K562 (cell line): Measurements from ENCODE around the gene SZT2.

Source experiments
- GMEB1 ChIP-seq: fragments of 250-450 bp; sonication (Bioruptor Pico); IDR thresholded peaks from 2 replicates; pipeline ENCODE4 v1.4.0; 2020; ENCODE audit warnings: mild to moderate bottlenecking
- IRF1 ChIP-seq: sonication (generic); formaldehyde crosslinking; IDR thresholded peaks from 2 replicates; pipeline ENCODE4 v1.8.0; 2022; ENCODE audit warnings: missing genetic modification reagents, mild to moderate bottlenecking, borderline replicate concordance
- MAFG ChIP-seq: fragments of 450-650 bp; conservative IDR thresholded peaks from 2 replicates; pipeline ENCODE4 v1.6.1; 2016; ENCODE audit warnings: missing genetic modification characterization, missing compliant biosample characterization
- PATZ1 ChIP-seq: fragments of 250-450 bp; sonication (Bioruptor Pico); IDR thresholded peaks from 2 replicates; pipeline ENCODE4 v1.5.0; 2020; ENCODE audit warnings: mild to moderate bottlenecking, borderline replicate concordance
- POLR2A ChIP-seq: fragments of 450-650 bp; conservative IDR thresholded peaks from 2 replicates; pipeline ENCODE4 v1.6.1; 2016
- SMAD1 ChIP-seq: fragments of 150-350 bp; IDR thresholded peaks from 2 replicates; pipeline ENCODE4 v1.6.1; 2014; ENCODE audit warnings: low read length, low read depth; ENCODE audit not compliant: partially characterized antibody
- TAF1 ChIP-seq: IDR thresholded peaks from 2 replicates; pipeline ENCODE4 v1.6.1; 2011; ENCODE audit warnings: mild to moderate bottlenecking, low read length, moderate library complexity; ENCODE audit not compliant: insufficient read depth, control insufficient read depth, severe bottlenecking; ENCODE audit errors: extremely low read depth
- TCF7 ChIP-seq: sonication (generic); IDR thresholded peaks from 2 replicates; pipeline ENCODE4 v1.6.1; 2016; ENCODE audit warnings: antibody characterized with exemption, borderline replicate concordance
- U2AF2 ChIP-seq: fragments of 200-400 bp; formaldehyde crosslinking; optimal IDR thresholded peaks from 2 replicates; pipeline ENCODE3; 2017; ENCODE audit warnings: low read depth, mild to moderate bottlenecking, low read length
- ZBTB11 ChIP-seq, 3 experiments: fragments of 200-800 bp in 1 of 3; fragments of 250-450 bp in 1 of 3; fragments of 450-650 bp in 1 of 3; sonication (Bioruptor Pico) in 1 of 3; sonication (Bioruptor generic) in 1 of 3; formaldehyde crosslinking in 1 of 3; IDR thresholded peaks; 2 replicates each; pipeline versions ENCODE4 v1.6.1 to v1.8.0; 2016 to 2022; ENCODE audit warnings: mild to moderate bottlenecking in 2 of 3, missing genetic modification characterization in 2 of 3, missing compliant biosample characterization in 1 of 3, moderate library complexity in 1 of 3

GRCh38 chr1:43472087-43472462 lies 82.4 kb downstream of the SZT2 start:
- TF ChIP-seq PATZ1 (CRISPR knock-in tag), result no peak
- no peak for TF ChIP-seq IRF1 (CRISPR knock-in tag)
- no peak for TF ChIP-seq TAF1
- no peak for TF ChIP-seq MAFG (tag)
- no peak for TF ChIP-seq ZBTB11 (CRISPR knock-in tag; IDR thresholded peaks at IDR 0.05)
- no peak for TF ChIP-seq U2AF2
- TF ChIP-seq POLR2A, result no peak
- no peak for TF ChIP-seq SMAD1
- TF ChIP-seq GMEB1 (CRISPR knock-in tag), result no peak
- TF ChIP-seq TCF7, result no peak
